ENCODE data around the gene MAD1L1.

The MAD1L1 gene

DNA sequence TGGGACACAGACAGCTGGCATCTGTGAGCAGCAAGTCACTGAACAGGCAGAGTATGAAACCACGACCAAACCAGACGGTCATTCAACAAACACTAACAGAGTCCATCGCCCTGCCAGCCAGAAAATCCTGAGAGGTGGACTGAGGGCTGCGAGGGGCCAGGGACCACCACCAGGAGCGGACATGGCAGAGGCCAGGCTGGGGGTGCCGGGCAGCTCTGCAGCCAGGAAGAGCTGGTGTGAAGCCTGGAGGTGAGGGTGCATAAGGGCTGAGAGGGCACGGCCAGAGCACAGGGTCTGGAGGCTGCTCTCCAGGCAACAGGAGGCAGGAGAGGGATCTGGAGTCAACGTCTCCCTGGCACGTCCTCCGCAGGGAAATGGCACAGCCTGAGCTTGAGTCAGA is 15.5 kb downstream of the MAD1L1 start:
- no peak for DNase-seq

GRCh38 chr7:2215851-2216250 is 16.9 kb downstream of the MAD1L1 start:
- DNase-seq = no peak

DNA sequence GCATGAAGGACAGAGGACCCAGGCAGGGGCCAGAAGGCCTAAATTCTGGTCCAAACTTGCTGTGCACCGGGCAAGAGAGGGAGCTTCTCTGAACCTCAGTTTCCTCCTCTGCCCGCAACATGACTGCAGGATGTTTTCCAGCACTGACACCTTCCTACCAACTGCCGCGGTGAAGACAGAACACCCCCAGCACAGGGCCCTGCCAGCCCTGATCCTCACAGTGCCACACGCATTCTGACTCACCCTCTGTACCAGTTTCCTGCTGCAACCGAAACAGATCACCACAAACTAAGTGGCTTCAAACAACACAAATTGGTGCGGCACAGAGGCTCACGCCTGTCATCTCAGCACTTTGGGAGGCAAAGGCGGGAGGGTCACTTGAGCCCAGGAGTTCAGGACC is 18.1 kb downstream of the MAD1L1 start:
- no peak for DNase-seq

GRCh38 chr7:2213551-2214215 is 19.1 kb downstream of the MAD1L1 start:
- DNase-seq = no peak

DNA sequence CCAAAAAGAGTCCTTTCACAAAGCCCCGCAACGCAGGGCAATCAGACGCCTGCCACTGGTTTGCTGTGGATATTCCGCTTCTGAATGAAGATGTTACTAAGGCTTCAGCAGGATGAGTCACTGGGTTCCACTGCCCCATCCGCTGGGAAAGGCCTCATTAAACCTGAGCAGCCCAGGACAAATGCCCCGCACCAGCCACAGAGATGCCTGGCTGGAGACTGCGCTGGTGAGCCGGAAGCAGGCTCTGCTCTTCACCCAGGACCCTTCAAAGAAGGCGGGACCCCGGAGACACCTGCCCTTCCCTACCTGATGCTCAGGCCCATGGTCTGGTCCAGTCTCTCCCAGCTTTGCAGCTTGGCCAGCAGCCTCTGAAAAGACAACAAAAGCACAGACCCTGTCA is 19.8 kb downstream of the MAD1L1 start:
- DNase-seq = no peak

DNA sequence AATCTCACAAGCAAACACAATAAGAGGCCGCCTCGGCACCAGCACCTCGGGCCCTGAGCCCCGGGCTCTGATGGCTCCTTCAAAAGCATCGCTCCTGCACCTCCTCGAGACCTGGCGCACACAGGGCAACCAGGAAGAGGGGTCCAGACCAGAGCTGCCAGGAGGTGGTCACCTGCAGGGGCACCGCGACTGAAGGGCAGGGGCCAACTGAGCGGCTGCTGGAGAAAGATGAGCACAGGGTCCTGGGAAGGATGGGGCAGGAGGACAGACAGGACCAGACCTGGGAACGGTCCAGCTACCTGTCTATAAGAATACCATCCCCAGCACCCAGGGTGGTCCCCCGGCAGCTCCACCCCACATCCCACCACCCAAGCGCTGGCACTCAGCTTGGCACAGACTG is 20.8 kb downstream of the MAD1L1 start:
- no peak for DNase-seq

- DNase-seq = no peak
These were observed 21.4 kb downstream of the MAD1L1 start for GRCh38 chr7:2211259-2211880.

GRCh38 chr7:2210551-2211258 is 22.0 kb downstream of the MAD1L1 start:
- DNase-seq = no peak

DNA sequence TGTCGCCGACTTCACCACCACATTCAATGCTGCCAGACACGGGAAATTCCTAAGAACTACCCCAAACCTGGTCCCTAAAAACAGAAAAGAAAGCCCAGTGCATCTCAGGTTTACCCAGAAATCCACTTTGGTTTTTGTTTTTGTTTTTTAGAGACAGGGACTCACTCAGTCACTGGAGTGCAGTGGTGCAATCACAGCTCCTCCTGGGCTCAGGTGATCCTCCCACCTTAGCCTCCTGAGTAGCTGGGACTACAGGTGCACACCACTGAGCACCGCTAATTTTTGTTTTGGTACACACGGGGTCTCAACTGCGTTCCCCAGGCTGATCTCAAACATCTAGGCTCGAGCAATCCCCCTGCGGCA is 22.8 kb downstream of the MAD1L1 start:
- no peak for DNase-seq

DNA sequence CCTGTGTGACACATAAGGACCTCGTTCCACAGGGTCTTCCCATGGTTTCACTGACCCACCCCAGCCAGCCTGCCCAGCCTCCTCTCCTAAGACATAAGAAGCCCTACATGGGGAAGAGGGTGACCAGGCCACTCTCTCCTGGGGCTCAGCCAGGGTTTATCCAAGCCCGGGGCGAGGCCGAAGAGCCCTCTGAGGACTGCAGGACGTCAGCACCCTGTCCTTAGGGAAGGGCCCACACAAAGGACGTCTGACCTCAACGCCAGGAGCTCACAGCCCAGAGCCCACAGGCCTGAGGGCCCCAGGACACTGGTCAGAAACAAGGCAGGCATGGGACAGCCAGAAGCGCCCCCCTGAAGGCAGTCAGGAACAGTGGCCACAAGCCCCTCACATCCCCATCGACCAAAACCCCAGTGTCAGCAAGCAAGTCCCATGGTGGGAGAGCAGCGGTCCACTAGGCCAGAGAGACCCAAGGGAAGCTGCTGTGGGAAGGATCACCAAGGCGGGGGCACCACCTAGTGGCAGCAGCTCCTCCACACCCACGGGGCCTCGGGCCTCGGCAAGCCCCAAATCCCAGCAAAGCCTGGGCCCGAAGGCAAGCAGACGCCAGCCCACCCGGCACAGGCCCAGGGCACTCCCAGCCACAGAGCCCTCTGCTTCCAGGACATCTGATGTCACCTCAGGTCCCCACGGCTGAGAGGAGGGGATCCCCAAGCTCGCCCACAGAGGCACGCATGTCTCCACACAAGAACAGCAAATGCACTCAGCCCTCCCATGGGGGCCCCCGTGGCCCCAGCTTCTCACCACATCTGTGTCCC is 23.4 kb downstream of the MAD1L1 start:
- DNase-seq = no peak

- no peak for DNase-seq
These were observed 24.0 kb downstream of the MAD1L1 start for GRCh38 chr7:2208712-2209111.

DNA sequence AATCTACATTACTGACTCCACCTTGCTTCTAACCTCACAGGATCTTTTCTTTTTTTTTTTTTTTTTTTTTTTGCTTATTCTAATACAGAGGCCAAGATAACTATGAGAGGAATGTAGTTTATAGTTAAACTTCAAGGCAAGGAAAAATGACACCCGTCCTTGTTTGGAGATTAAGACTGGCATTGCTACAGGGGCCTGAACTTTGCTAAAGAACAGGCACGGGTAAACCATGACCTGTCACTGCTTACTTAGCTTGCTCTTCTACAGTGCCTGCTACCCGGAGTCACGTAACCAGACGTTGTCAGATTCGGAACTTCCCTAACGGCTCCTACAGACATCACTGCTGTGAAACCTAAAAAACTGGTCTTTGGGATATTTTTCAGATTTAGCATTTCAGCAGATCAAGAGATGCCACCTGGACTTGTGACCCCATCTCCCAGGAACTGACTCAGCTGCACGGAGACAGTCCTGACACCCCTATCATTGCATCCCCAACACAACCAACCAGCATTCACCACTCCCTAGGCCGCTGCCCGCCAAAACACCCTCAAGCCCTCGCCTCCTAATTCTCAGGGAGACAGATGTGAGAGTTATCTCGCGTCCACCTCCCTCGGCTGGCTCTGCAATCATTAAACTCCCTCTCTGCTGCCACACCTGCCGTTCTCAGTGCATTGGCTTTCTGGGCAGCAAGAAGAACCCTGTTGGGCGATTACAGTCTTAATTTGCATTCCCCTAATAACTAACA is 27.5 kb downstream of the MAD1L1 start:
- no peak for DNase-seq

DNA sequence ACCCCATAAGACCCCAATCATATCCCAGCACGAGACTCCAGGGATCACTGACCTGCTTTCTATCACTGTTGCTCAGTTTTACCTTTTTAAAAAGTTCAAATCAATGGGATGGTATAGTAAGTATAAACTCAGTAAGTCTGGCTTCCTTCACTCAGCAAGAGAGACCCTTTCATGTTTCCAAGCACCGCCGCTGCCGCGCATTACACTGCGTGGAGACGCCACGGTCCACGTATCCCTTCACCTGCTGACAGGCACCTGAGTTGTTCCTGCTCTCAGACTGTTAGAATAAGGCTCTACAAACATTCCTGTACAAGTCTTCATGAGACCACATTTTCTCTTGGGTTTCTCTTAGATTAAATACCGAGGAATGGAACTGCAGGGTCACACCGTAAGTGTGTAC is 28.3 kb downstream of the MAD1L1 start:
- no peak for DNase-seq

DNA sequence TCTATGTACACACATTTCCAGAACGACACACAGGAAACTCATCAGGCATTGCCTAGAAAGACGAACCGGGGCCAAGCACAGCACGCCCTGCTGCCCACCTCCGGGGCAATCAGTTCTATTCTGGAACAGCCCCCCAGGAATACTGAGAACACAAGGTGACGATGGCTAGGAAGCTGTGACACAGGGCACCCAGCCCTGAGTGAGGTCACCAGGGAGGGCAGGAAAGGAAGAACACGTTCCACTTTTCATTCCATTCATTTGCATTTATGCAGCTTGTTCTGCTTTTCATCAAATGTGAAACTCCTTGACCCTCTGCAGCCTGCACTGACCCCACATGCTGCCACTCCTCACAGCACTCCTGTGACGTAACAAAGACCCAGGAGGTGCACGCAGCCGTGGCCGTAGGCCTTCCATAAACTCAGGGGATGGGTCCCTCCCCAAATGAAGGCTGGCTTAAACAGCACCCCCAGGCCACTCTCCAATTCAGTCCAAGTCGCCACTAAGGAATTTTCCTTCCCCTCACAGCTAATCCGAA is 28.9 kb downstream of the MAD1L1 start:
- no peak for DNase-seq

GRCh38 chr7:2202901-2203765 is 29.6 kb downstream of the MAD1L1 start:
- no peak for DNase-seq

DNA sequence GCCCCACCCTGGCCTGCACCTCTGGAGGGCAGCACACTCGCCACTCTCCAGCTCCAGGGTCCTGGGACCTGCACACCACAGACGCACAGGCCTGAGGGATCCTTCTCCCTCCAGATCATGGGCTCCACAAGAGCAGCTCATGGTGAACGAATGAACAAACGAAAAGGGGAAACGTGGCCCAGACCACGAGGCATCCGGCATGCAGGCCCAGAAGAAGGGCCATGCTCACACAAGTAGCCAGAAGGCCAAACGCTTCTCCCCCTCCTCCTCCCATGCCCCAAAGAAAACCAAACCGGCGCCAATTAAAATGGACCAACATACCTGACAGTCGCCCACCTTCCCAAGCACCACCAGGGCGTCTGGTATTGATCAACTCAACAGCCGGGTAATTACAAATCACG is 30.4 kb downstream of the MAD1L1 start:
- no peak for DNase-seq

GRCh38 chr7:2201686-2202360 is 30.9 kb downstream of the MAD1L1 start:
- no peak for DNase-seq

GRCh38 chr7:2201128-2201527 is 31.6 kb downstream of the MAD1L1 start:
- DNase-seq = no peak

DNA sequence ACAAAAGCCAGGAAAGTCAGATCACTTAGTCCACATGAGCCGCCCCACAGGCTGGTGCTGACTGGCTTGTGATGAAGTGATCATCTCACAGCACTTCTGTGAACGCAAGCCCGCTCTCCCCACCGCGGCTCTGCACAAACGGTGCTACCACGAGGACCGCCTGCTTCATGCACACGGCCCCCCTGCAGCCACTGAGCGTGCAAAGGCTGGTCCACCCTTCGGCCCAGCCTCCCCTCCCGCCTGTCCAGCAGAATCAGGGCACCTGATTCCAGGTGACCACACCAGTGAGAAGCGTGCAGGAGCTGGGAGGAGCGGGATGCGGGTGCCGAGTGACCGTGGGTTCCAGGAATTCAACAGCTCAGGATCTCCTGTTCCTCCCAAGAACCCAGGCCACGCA is 32.2 kb downstream of the MAD1L1 start:
- no peak for DNase-seq

DNA sequence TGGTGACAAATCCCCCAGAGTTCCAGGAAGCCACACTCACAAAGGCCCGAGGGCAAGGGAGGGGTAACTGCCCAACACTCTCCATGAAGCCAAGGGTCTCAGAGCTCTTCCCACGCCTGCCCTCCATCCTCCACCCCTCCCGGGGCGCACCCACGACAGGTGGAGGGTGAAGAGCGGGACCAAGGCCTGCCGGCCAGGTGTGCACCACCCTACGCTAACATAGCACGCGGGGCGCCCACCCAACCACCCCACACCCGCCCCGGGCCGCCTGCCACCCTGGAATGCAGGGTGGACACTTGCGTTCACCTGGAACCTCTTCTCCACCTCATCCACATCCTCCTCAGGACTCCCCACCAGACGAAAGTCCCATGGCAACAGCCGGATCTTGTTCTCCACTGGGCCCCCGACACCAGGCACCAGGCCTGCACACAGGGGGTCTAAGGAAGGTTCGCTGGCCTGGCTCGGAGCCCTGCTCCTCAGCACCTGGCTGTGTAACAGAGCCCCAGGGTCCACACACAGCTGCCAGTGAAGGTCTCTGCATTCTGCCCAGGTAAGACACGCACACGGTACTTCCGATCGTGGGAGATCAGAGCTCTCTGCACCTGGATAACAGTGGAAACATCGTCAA is 32.7 kb downstream of the MAD1L1 start:
- no peak for DNase-seq

DNA sequence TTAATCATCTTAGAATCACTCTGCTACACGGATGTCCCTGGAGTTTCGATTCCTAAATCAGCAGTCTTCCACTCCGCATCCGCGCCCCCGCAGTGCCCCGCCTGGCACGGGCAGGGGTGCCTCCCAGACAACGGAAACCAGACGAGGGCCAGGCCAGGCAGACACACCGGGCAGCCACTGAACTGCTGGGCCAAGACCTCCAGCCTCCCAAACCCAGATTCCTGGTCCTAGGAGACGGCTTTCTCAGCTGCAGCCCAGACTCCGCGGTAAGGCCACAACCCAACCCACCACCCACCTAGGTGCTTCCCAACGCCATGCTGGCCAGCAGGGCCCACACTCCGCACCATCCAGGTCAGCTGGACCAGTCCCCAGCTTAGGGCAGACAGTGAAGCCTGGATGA is 33.2 kb downstream of the MAD1L1 start:
- DNase-seq = no peak
